Right cardiac atrium (tissue), 5 donors: ENCODE results near the gene DOCK4. TPM values are rescaled to one million over a fixed set of nuclear protein-coding genes. Genes with fewer than 3 reads are reported as not detected.

ENCODE experiments used
- ATAC-seq, 2 donors: fragments of 200-7000 bp; cut with Tn5 transposase; one replicate each; pipeline versions ENCODE4 v1.8.0 to v1.9.1; 2020; ENCODE audit warnings: moderate library complexity in 2 of 2, mild to moderate bottlenecking in 1 of 2
- DNase-seq, 3 donors: peaks; one replicate each; pipeline ENCODE4 v3.0.0-alpha.2; 2020
- H3K27ac ChIP-seq: one replicate; pipeline ENCODE4 v1.5.1; 2013; ENCODE audit warnings: mild to moderate bottlenecking, low read length, control low read depth, moderate library complexity
- H3K27me3 ChIP-seq: one replicate; pipeline ENCODE4 v1.6.1; 2013; ENCODE audit not compliant: control insufficient read depth, insufficient read depth
- H3K4me1 ChIP-seq: one replicate; pipeline ENCODE4 v1.6.1; 2013; ENCODE audit warnings: low read length; ENCODE audit not compliant: control insufficient read depth, insufficient read depth
- H3K4me3 ChIP-seq: one replicate; pipeline ENCODE4 v1.5.1; 2013; ENCODE audit warnings: low read length, control low read depth
- H3K9me3 ChIP-seq: one replicate; pipeline ENCODE4 v1.6.1; 2013; ENCODE audit warnings: low read length; ENCODE audit not compliant: control insufficient read depth
- WGBS: extraction: QIAGEN DNeasy Blood & Tissue Kit; methylation state at CpG from one replicate; pipeline ENCODE4 v1.1.7; 2013; 5-methylcytosine and 5-hydroxymethylcytosine counted together
- intact Hi-C, 4 donors: fragments of 100-400 bp; cut with DNase I; formaldehyde crosslinking; loops; one replicate each; pipeline versions ENCODE4 v1.11.0 to v1.14.0; 2022 to 2023
- polyA plus RNA-seq: library from polyadenylated mRNA; stranded (reverse); fragments of 200-250 nt; gene quantifications from one replicate; pipeline ENCODE4 v1.2.3, GENCODE V29; 2013
- total RNA-seq, 4 donors: library from RNA; stranded (reverse); fragmentation: NEBNext Ultra II Directional; extraction: Animal tissue kit (Norgen Biotek cat#: 25700); gene quantifications; one replicate each; pipeline ENCODE4 v1.2.1, GENCODE V29; 2021
- donor health status: healthy with polysubstance abuse.
- donor health status: DM: no; HTN: yes; CAD: no.
- donor health status: DM: no; HTN: no; CAD: no.
- donor health status: DM: no; HTN: yes; CAD: no; lungs with severe emphysema.
- donor health status: DM: yes; HTN: yes; CAD: no.

The DOCK4 gene
- total and polyA plus RNA-seq, 5 donors, result 5.7 to 19.9 (median 15.7) TPM

DNA sequence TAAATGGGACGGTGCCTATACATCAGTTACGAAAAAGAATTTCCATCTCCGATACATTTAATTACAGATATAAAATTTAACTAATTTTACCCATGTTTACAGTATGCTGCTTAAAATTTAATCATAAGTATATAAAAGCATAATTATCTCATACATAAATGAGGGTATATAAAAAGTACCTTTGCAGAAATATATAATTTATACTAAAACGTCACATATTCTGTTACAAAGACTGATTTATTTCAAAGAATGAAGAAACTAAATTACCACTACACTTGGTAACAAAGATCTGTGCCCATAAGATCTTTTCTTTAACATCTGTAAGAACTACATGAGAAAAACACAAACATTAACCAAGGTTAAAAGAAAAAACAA is 2.8 kb downstream of the DOCK4 start:
- intact Hi-C loops, result loop anchor here in 2 of 4 donors (10.0 kb wide), 2 partner anchors 219 to 249 kb away; no protein-coding TSS in a partner anchor
- H3K27me3 ChIP-seq, result no peaks in the 10 kb centered on the region
- peak overlapping the region; percentile 89 for H3K4me3 ChIP-seq
- 66% methylated on average over 4 of the region's 4 CpGs for WGBS
- DNase-seq (no peak), ATAC-seq (no peak)
- H3K4me1 ChIP-seq, result no peaks in the 10 kb centered on the region
- H3K9me3 ChIP-seq, result no peaks in the 10 kb centered on the region
- no peak overlapping the region for H3K27ac ChIP-seq

DNA sequence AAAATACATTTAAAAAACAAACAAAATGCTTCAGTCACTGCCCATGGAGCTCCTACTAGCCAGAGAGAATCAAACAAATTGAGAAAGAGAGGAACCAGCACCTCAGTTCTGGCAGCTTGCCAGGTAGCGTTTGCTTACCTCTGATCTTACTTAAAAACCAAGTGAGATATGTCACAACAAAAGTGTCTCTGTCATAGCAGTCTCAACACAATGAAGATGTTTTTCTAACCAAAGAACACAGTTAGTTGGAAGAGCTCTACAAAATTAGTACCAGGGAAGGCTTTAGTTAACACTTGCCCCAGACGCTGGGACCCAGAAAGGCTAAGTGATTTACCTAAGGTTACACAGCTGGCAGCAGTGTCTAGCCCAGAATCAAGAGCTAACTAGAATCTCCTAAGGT is 3.4 kb downstream of the DOCK4 start:
- H3K4me3 ChIP-seq, result no peak overlapping the region
- no peak for ATAC-seq
- no peaks in the 10 kb centered on the region for H3K9me3 ChIP-seq
- no peaks in the 10 kb centered on the region for H3K27me3 ChIP-seq
- intact Hi-C loops, result loop anchor here in 2 of 4 donors (10.0 kb wide), 2 partner anchors 218 to 248 kb away; no protein-coding TSS in a partner anchor
- 28% methylated on average over 2 of the region's 2 CpGs for WGBS
- H3K4me1 ChIP-seq, result no peaks in the 10 kb centered on the region
- DNase-seq, result peak in 2 of 3 donors; percentile 34 to 64
- no peak overlapping the region for H3K27ac ChIP-seq

DNA sequence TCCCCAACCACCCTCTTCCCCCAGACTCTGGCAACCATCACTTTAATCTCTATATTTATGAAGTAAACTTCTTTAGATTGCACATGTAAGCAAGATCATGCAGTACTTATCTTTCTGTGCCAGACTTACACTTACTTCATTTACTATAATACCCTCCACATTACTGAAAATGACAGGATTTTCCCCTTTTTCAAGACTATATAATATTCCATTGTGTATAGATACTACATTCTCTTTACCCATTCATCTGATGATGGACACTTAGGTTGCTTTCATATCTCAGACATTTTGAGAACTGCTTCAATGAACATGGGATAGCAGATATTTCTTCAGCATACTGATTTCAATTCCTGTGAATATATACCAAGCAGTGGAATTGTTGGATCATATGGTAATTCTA is 4.4 kb downstream of the DOCK4 start:
- Histone ChIP-seq H3K4me3 (no peak overlapping the region), H3K4me1 (no peaks in the 10 kb centered on the region), H3K27ac (no peak overlapping the region), H3K27me3 (no peaks in the 10 kb centered on the region), H3K9me3 (no peaks in the 10 kb centered on the region)
- ATAC-seq, result no peak
- intact Hi-C loops, result loop anchor here in 2 of 4 donors (10.0 kb wide), 2 partner anchors 217 to 247 kb away; no protein-coding TSS in a partner anchor
- no peak for DNase-seq

DNA sequence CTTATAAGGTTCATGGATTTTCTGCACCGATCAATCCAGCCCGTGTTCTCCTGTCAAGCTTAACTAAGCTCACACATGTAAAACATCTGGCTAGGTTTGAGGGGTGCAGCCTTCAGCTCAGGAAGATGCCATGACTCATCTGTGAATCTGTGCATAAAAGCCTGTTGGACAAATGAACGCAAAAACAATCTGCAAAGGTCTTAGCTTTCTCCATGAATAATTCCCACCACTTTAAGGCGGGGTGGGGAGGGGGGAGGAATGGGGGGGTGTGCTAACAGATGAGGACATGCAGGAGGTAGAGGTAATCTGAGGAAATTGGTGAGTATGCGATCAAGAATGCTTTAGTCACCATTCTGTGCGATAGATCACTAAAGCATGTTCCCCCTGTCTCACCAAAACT is 4.8 kb downstream of the DOCK4 start:
- intact Hi-C loops, result loop anchor here in 2 of 4 donors (10.0 kb wide), 2 partner anchors 217 to 247 kb away; no protein-coding TSS in a partner anchor
- DNase-seq, result no peak
- Histone ChIP-seq H3K9me3 (no peaks in the 10 kb centered on the region), H3K4me1 (no peaks in the 10 kb centered on the region), H3K27me3 (no peaks in the 10 kb centered on the region), H3K4me3 (no peak overlapping the region), H3K27ac (no peak overlapping the region)
- WGBS, result 83% methylated on average over 6 of the region's 6 CpGs
- ATAC-seq, result no peak

DNA sequence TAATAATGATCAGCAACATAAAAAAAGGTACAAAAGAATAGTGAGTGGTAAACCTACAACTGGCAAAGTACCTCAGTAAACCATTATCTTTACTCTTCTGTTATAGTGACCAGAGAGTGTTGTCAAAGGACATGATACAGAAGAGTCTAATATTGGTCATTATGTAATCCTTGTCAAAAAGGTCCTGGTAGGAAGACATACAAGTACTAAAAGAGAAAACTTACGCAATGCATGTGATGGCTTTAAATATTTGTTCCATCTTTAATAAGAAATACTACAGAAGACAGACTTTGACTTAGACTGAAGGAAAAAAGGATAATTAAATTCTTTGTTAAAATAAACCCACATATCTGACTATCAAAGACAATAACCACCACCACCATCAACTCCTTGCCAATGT is 6.5 kb downstream of the DOCK4 start:
- Histone ChIP-seq H3K27ac (no peak overlapping the region), H3K27me3 (no peaks in the 10 kb centered on the region), H3K4me3 (no peak overlapping the region), H3K9me3 (no peaks in the 10 kb centered on the region), H3K4me1 (no peaks in the 10 kb centered on the region)
- WGBS, result 96% methylated on average over 1 of the region's 1 CpG
- intact Hi-C loops, result loop anchor here in 2 of 4 donors (10.0 kb wide), 3 partner anchors 115 to 245 kb away; no protein-coding TSS in a partner anchor
- no peak for ATAC-seq
- DNase-seq, result no peak

DNA sequence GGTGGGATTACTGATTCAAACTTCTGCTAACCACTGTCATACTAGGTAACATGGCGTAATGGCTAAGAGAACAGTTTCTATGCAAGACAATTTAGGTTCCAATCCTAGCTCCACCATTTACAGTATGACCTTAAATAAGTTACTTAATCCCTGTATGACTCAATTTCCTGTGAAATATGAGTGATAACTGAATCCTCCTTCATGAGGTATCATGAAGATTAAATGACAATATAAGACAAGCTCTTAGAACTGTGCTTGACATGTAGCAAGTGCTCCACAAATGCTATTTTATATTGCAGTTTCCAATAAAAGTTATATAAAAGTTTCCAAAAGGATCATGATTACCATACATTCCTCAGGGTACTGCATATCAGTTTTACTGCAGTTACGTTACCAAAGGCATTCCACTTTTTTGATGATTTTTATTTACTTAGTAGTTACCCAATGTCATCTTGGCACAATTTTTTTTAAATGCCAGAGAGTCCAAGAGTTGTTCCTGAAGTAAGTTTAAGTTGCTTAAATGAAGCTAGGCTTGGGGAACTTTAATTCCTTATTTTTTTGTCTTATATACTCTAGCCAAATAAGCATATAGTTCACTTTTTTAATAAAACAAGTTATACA is 7.1 kb downstream of the DOCK4 start:
- H3K27me3 ChIP-seq, result no peaks in the 10 kb centered on the region
- 84% methylated on average over 2 of the region's 2 CpGs for WGBS
- no peaks in the 10 kb centered on the region for H3K9me3 ChIP-seq
- H3K4me3 ChIP-seq, result no peak overlapping the region
- intact Hi-C loops, result loop anchor here in 1 of 4 donors (10.0 kb wide), 1 partner anchor 114 kb away; no protein-coding TSS in a partner anchor
- DNase-seq (no peak), ATAC-seq (no peak)
- H3K27ac ChIP-seq, result no peak overlapping the region
- no peaks in the 10 kb centered on the region for H3K4me1 ChIP-seq

DNA sequence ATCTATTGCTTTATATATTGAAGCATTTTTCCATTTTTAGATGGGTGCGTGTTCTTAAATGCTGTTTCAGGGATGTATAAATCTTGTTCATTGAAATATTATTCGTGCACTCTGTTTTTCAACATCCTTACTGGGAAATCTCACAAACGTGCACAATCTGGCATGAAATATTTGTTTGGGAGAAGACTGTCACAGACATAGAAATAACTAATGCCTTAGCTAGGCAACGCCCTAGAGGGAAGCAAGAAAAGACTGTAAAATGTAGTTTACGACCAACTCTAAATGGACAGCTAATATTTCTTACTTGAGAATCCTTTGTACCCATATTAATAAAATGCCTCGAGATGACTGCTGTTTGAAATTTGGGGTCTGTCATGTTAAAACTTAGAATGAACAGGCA is 8.9 kb downstream of the DOCK4 start:
- Histone ChIP-seq H3K4me3 (no peak overlapping the region), H3K27me3 (no peaks in the 10 kb centered on the region), H3K27ac (no peak overlapping the region), H3K9me3 (no peaks in the 10 kb centered on the region), H3K4me1 (no peaks in the 10 kb centered on the region)
- ATAC-seq, result no peak
- DNase-seq, result no peak
- intact Hi-C loops, result loop anchor here in 1 of 4 donors (10.0 kb wide), 1 partner anchor 113 kb away; no protein-coding TSS in a partner anchor
- WGBS, result 81% methylated on average over 6 of the region's 6 CpGs

DNA sequence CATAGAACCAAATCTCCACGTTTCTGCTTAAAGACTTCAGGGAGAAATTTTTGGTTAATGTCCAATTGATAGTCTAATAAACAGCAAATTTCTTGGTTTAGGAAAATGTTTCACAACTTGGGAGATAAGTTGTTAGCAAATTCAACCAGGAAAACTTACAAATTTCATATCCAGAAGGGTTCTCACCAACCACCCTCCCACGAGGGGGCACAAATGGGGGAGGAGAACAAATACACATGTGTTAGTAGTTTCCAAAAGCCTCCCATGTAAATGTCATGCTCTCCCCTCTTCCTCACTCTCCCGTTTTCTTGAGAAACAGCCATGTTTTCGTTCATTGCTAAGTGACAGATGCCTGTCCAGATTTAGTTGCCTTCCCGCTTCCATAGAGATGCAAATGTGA is 10.5 kb downstream of the DOCK4 start:
- Histone ChIP-seq H3K27ac (no peak overlapping the region), H3K9me3 (no peaks in the 10 kb centered on the region), H3K27me3 (no peaks in the 10 kb centered on the region), H3K4me3 (no peak overlapping the region), H3K4me1 (no peaks in the 10 kb centered on the region)
- ATAC-seq (no peak), DNase-seq (peak in 2 of 3 donors; percentile 53 to 56)
- 65% methylated on average over 5 of the region's 5 CpGs for WGBS
- intact Hi-C loops, result loop anchor here in 1 of 4 donors (10.0 kb wide), 1 partner anchor 111 kb away; no protein-coding TSS in a partner anchor

DNA sequence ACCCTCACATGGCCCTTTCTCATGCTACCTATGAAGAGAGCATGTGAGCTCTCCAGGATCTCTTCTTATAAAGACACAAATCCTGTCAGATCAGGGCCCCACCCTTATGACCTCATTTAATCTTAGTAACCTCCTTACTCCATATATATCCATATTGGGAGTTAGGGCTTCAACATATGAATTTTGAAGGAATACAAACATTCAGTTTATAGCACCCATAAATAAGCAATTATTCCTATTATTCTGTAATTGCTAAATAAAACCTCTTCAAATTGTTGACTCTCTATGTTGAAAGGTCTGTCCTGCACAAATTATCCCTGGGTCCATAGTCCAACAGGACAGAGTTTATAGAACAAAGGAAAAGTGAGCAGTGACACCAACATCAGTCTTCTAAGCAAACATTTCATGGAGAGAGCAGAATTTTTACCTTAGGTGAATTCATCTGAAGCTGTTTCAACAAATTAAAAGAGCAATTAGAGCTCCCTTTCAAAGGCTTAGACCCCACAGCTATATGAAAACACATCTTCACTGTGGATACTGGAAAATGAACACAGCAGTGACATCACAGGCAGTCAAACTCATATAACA is 12.2 kb downstream of the DOCK4 start:
- Histone ChIP-seq H3K27me3 (no peaks in the 10 kb centered on the region), H3K27ac (no peak overlapping the region), H3K4me3 (no peak overlapping the region), H3K4me1 (no peaks in the 10 kb centered on the region), H3K9me3 (no peaks in the 10 kb centered on the region)
- intact Hi-C loops, result loop anchor here in 1 of 4 donors (10.0 kb wide), 1 partner anchor 109 kb away; no protein-coding TSS in a partner anchor
- ATAC-seq, result no peak
- DNase-seq, result no peak

DNA sequence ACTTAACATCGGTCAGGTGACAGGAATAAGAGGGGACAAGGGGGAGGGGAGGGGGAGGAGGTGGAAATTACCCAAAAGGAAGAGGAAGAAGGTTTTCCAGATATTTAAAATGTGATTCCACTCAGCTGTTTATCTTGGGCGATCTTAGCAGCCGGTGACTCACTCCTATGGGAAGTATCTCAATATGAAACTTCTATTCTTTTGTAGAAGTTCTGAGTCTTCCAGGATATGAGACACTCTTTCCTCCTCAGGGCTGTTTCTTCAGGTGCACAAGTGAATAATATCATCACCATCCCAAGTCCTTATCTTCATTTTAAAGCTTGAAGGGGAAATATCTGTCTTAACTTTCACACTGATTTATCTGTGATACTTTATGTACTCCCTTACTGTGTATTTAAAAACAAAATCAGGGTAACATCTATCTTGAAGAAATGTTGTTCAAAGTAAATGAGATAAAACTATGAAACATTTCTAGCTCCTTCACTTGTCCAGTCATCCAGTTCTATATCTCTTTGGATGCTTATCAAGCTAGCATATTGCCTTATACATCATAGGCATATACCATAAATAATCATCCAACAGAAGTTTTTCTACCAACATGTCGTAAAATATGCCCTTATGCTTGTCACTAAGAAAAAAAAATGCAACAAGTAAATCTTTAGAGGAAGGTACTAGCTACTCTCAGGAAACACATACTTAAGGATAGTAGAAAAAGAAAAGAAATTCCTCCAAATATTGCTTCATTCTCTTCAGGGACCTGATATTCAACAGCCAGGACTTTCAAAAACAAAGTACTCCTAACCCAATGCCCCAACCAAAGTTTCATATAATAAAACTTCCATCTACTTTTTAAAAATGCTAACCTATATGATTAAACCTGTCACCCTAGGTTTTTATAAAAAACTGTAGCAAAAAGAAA is 13.7 kb downstream of the DOCK4 start:
- 54% methylated on average over 4 of the region's 4 CpGs for WGBS
- intact Hi-C loops, result loop anchor here in 1 of 4 donors (10.0 kb wide), 1 partner anchor 108 kb away; no protein-coding TSS in a partner anchor
- Histone ChIP-seq H3K4me1 (no peaks in the 10 kb centered on the region), H3K9me3 (no peaks in the 10 kb centered on the region), H3K27me3 (no peaks in the 10 kb centered on the region), H3K4me3 (no peak overlapping the region), H3K27ac (no peak overlapping the region)
- ATAC-seq (peak; percentile 52 to 92), DNase-seq (peak in 2 of 3 donors; percentile 16 to 23)
